Type B pancreatic cell (in vitro differentiated cells): Measurements from ENCODE around the gene ZDHHC14. TPM values are rescaled to one million over a fixed set of nuclear protein-coding genes. Genes with fewer than 3 reads are reported as not detected.

Experiments used
- DNase-seq: peaks from one replicate; pipeline ENCODE4 v3.0.0; 2021; ENCODE audit warnings: mixed read lengths; ENCODE audit not compliant: unreplicated experiment; ENCODE audit errors: extremely low spot score
- H3K27ac Mint-ChIP-seq: 2 replicates; pipeline ENCODE4 v1.8.0; 2021; ENCODE audit warnings: mild to moderate bottlenecking, mixed read lengths
- H3K27me3 Mint-ChIP-seq: 2 replicates; pipeline ENCODE4 v1.8.0; 2021; ENCODE audit warnings: mixed read lengths
- H3K36me3 Mint-ChIP-seq: 2 replicates; pipeline ENCODE4 v1.8.0; 2021; ENCODE audit warnings: mixed read lengths
- H3K4me1 Mint-ChIP-seq: one replicate; pipeline ENCODE4 v1.8.0; 2021; ENCODE audit warnings: mixed read lengths; ENCODE audit not compliant: unreplicated experiment
- H3K4me3 Mint-ChIP-seq: 2 replicates; pipeline ENCODE4 v1.8.0; 2021; ENCODE audit warnings: mild to moderate bottlenecking, mixed read lengths
- H3K9me3 Mint-ChIP-seq: 2 replicates; pipeline ENCODE4 v1.8.0; 2021; ENCODE audit warnings: mixed read lengths
- CTCF ChIP-seq: fragments of 200-600 bp; sonication (generic); conservative IDR thresholded peaks from 2 replicates; pipeline ENCODE4 v1.5.0; 2021; ENCODE audit warnings: antibody characterized with exemption, mild to moderate bottlenecking
- total RNA-seq: library from RNA; stranded (reverse); gene quantifications from 2 replicates; pipeline ENCODE4 v1.2.1, GENCODE V29; 2021; ENCODE audit warnings: low replicate concordance

Gene ZDHHC14
- total RNA-seq, 1 donor from 2014 or later, result 11.1 TPM

GRCh38 chr6:157497579-157497978, 116.6 kb downstream of the ZDHHC14 start:
- Mint-ChIP-seq H3K4me3 (no peak overlapping the region), H3K4me1 (peaks cover 4% of the 10 kb centered on the region), H3K9me3 (no peaks in the 10 kb centered on the region), H3K36me3 (no peaks in the 10 kb centered on the region), H3K27me3 (no peaks in the 10 kb centered on the region), H3K27ac (no peak overlapping the region)
- no peak for DNase-seq
- no peak for TF ChIP-seq CTCF

- Mint-ChIP-seq H3K9me3 (no peaks in the 10 kb centered on the region), H3K36me3 (no peaks in the 10 kb centered on the region), H3K4me1 (peaks cover 4% of the 10 kb centered on the region), H3K4me3 (no peak overlapping the region), H3K27ac (no peak overlapping the region), H3K27me3 (no peaks in the 10 kb centered on the region)
- DNase-seq, result no peak
- no peak for TF ChIP-seq CTCF
These were observed 117.8 kb downstream of the ZDHHC14 start for GRCh38 chr6:157498817-157499216.

- Mint-ChIP-seq H3K9me3 (no peaks in the 10 kb centered on the region), H3K4me3 (no peak overlapping the region), H3K4me1 (no peaks in the 10 kb centered on the region), H3K27me3 (no peaks in the 10 kb centered on the region), H3K36me3 (peaks cover 2% of the 10 kb centered on the region), H3K27ac (no peak overlapping the region)
- TF ChIP-seq CTCF, result no peak
- no peak for DNase-seq
These were observed 119.0 kb downstream of the ZDHHC14 start for GRCh38 chr6:157500022-157500421.

GRCh38 chr6:157503018-157503747, 122.2 kb downstream of the ZDHHC14 start:
- TF ChIP-seq CTCF, result no peak
- Mint-ChIP-seq H3K27ac (no peak overlapping the region), H3K9me3 (peaks cover 12% of the 10 kb centered on the region), H3K36me3 (peaks cover 4% of the 10 kb centered on the region), H3K27me3 (no peaks in the 10 kb centered on the region), H3K4me1 (no peaks in the 10 kb centered on the region), H3K4me3 (no peak overlapping the region)
- no peak for DNase-seq

GRCh38 chr6:157505912-157506491, 125.0 kb downstream of the ZDHHC14 start:
- Mint-ChIP-seq H3K9me3 (peaks cover 12% of the 10 kb centered on the region), H3K4me1 (no peaks in the 10 kb centered on the region), H3K36me3 (peaks cover 7% of the 10 kb centered on the region), H3K27ac (no peak overlapping the region), H3K4me3 (no peak overlapping the region), H3K27me3 (no peaks in the 10 kb centered on the region)
- no peak for TF ChIP-seq CTCF
- no peak for DNase-seq
